Parathyroid adenoma (tissue), 2 donors: Measurements from ENCODE around the gene MRPS21.

Experiments
- H2AFZ ChIP-seq: fragments of 300-600 bp; sonication (generic); one replicate; pipeline ENCODE4 v1.7.0; 2017; ENCODE audit warnings: antibody characterized with exemption, mild to moderate bottlenecking
- H3K27ac ChIP-seq: fragments of 300-600 bp; sonication (generic); one replicate; pipeline ENCODE4 v1.7.0; 2017
- H3K27me3 ChIP-seq: fragments of 300-600 bp; sonication (generic); one replicate; pipeline ENCODE4 v1.7.0; 2017; ENCODE audit warnings: low read length; ENCODE audit not compliant: control insufficient read depth, insufficient read depth
- H3K36me3 ChIP-seq: fragments of 300-600 bp; sonication (generic); one replicate; pipeline ENCODE4 v1.7.0; 2017; ENCODE audit warnings: low read length; ENCODE audit not compliant: control insufficient read depth, insufficient read depth
- H3K4me1 ChIP-seq: fragments of 300-600 bp; sonication (generic); one replicate; pipeline ENCODE4 v1.7.0; 2017; ENCODE audit warnings: control low read depth
- H3K4me2 ChIP-seq: fragments of 300-600 bp; sonication (generic); one replicate; pipeline ENCODE4 v1.7.0; 2017; ENCODE audit warnings: low read length
- H3K4me3 ChIP-seq: fragments of 300-600 bp; sonication (generic); one replicate; pipeline ENCODE4 v1.7.0; 2017; ENCODE audit warnings: low read depth, low read length
- H3K79me2 ChIP-seq: fragments of 300-600 bp; sonication (generic); one replicate; pipeline ENCODE4 v1.7.0; 2017; ENCODE audit warnings: control low read depth
- H3K9ac ChIP-seq: fragments of 300-600 bp; sonication (generic); one replicate; pipeline ENCODE4 v1.7.0; 2017; ENCODE audit warnings: mild to moderate bottlenecking
- H3K9me3 ChIP-seq: fragments of 300-600 bp; sonication (generic); one replicate; pipeline ENCODE4 v1.7.0; 2017; ENCODE audit warnings: low read length; ENCODE audit not compliant: control insufficient read depth
- TF ChIP-seq, protein P1 (sequence below): fragments of 300-600 bp; sonication (generic); IDR thresholded peaks from one replicate; pipeline ENCODE4 v1.7.0; 2017; ENCODE audit warnings: antibody characterized with exemption, mild to moderate bottlenecking
- donor health status: primary hyperparathyroidism.

The MRPS21 gene

DNA sequence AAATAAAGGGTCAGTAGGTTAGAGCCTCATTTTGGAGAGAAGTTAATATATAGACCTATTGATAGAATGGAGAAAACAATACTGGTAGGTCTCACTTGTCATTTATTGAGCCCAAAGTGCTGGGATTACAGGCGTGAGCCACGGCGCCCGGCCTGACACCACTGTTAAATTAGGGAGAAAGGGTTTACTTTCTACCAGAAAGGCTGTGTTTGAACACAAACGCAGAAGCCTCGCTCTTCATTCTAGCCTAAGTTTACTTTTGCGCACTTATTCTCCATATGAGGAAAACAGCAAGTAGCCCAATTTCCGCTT lies 27.0 kb downstream of the MRPS21 start:
- peaks cover 5% of the 10 kb centered on the region for H3K79me2 ChIP-seq
- TF ChIP-seq, protein P1, sequence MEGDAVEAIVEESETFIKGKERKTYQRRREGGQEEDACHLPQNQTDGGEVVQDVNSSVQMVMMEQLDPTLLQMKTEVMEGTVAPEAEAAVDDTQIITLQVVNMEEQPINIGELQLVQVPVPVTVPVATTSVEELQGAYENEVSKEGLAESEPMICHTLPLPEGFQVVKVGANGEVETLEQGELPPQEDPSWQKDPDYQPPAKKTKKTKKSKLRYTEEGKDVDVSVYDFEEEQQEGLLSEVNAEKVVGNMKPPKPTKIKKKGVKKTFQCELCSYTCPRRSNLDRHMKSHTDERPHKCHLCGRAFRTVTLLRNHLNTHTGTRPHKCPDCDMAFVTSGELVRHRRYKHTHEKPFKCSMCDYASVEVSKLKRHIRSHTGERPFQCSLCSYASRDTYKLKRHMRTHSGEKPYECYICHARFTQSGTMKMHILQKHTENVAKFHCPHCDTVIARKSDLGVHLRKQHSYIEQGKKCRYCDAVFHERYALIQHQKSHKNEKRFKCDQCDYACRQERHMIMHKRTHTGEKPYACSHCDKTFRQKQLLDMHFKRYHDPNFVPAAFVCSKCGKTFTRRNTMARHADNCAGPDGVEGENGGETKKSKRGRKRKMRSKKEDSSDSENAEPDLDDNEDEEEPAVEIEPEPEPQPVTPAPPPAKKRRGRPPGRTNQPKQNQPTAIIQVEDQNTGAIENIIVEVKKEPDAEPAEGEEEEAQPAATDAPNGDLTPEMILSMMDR, result no peak
- H3K4me1 ChIP-seq, result no peaks in the 10 kb centered on the region
- peak overlapping the region; percentile 55 for H3K4me2 ChIP-seq
- no peak overlapping the region for H3K9ac ChIP-seq
- peak overlapping the region; percentile 81 for H3K27ac ChIP-seq
- peak overlapping the region; percentile 98 for H3K4me3 ChIP-seq
- no peaks in the 10 kb centered on the region for H3K9me3 ChIP-seq
- H3K36me3 ChIP-seq, result no peaks in the 10 kb centered on the region
- no peaks in the 10 kb centered on the region for H3K27me3 ChIP-seq
- H2AFZ ChIP-seq, result peak overlapping the region; percentile 91

DNA sequence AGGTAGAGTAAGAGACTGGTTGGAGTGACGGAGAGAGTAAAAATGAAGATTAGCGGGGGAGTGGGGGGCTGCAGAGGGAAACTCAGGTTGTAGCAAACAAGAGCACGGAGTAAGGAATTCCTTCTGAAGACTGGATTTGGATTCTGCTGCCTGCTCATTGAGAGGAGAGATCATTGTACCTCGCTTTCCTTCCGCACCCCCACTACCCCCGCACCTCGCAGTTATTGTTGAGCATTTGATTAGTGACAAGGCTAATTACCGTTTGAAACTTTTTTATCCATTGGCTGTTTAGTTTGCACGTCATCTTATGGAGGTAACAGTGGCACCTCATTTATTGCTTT lies 28.1 kb downstream of the MRPS21 start:
- Histone ChIP-seq H2AFZ (peak overlapping the region; percentile 91), H3K4me3 (peak overlapping the region; percentile 98)

DNA sequence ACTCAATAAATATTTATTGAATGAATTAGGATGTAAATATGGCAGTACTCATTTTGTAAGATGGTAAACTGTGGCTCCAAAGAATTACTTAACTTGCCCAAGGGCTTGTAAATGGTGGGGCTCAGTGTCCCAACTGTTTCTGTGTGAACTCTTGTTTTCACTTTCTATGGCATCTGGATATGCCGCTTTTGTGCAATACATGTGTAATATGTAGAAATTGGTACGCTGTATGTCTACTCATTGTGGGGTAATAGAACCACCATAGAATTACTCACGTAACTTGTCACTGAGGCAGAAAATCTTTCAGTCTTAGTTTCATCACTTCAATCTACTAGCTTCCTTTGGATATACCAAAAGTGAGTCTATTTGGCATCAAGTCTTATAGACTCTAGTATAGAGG lies 28.6 kb downstream of the MRPS21 start:
- Histone ChIP-seq H3K4me1 (no peaks in the 10 kb centered on the region), H3K4me2 (peak overlapping the region; percentile 88), H3K27ac (no peak overlapping the region), H3K79me2 (peaks cover 5% of the 10 kb centered on the region), H2AFZ (no peak overlapping the region), H3K27me3 (no peaks in the 10 kb centered on the region), H3K9ac (no peak overlapping the region), H3K9me3 (no peaks in the 10 kb centered on the region), H3K4me3 (peak overlapping the region; percentile 98), H3K36me3 (no peaks in the 10 kb centered on the region)
- TF ChIP-seq, protein P1, result no peak

More for the DNA sequence above, 28.1 kb downstream of the MRPS21 start:
- no peaks in the 10 kb centered on the region for H3K27me3 ChIP-seq
- H3K4me1 ChIP-seq, result no peaks in the 10 kb centered on the region
- H3K27ac ChIP-seq, result peak overlapping the region; percentile 81
- H3K9ac ChIP-seq, result no peak overlapping the region
- H3K36me3 ChIP-seq, result no peaks in the 10 kb centered on the region
- H3K4me2 ChIP-seq, result peak overlapping the region; percentile 88
- TF ChIP-seq, protein P1, result no peak
- H3K9me3 ChIP-seq, result no peaks in the 10 kb centered on the region
- peaks cover 5% of the 10 kb centered on the region for H3K79me2 ChIP-seq

DNA sequence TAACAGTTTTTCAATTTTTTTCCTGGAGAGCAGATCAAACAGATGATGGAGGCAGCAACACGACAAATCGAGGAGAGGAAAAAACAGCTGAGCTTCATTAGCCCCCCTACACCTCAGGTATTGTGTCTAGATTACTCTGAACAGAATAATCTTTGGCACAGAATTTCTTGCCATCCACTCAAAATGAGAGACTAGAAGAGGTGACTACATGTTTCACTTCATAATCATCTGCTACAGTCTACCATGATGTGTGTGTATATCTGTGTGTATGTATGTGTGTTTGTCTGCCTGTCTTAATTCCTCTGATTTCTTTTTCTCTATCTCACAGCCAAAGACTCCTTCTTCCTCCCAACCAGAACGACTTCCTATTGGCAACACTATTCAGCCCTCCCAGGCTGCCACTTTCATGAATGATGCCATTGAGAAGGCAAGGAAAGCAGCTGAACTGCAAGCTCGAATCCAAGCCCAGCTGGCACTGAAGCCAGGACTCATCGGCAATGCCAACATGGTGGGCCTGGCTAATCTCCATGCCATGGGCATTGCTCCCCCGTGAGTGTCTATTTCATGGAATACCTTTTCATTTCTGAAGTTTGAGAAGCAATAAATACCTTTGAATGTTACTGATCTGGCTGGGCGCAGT lies 39.1 kb downstream of the MRPS21 start:
- H3K4me1 ChIP-seq, result no peaks in the 10 kb centered on the region
- H3K9me3 ChIP-seq, result no peaks in the 10 kb centered on the region
- no peak overlapping the region for H2AFZ ChIP-seq
- TF ChIP-seq, protein P1, result no peak
- no peaks in the 10 kb centered on the region for H3K27me3 ChIP-seq
- H3K36me3 ChIP-seq, result no peaks in the 10 kb centered on the region
- no peak overlapping the region for H3K27ac ChIP-seq
- H3K4me2 ChIP-seq, result no peak overlapping the region
- no peak overlapping the region for H3K4me3 ChIP-seq
- H3K9ac ChIP-seq, result no peak overlapping the region
- no peaks in the 10 kb centered on the region for H3K79me2 ChIP-seq

DNA sequence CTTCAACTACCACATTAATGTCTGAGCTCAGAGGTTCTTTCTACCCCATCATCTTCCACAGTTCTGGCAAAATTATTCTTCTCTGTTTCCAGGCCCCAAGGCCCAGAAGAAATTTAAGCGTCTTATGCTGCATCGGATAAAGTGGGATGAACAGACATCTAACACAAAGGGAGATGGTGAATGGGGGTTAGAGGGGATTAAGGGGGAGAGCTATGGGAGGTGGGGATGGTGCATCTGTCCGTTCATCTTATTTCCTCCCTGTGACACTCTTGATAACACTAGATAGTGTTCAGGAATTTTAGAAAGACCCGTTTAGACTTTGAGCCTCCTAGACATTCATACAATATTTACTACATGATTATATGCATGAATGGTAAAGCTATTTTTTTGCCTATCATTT lies 52.7 kb downstream of the MRPS21 start:
- no peaks in the 10 kb centered on the region for H3K4me1 ChIP-seq
- H3K36me3 ChIP-seq, result no peaks in the 10 kb centered on the region
- no peak overlapping the region for H3K27ac ChIP-seq
- H3K4me3 ChIP-seq, result no peak overlapping the region
- H3K79me2 ChIP-seq, result no peaks in the 10 kb centered on the region
- no peaks in the 10 kb centered on the region for H3K27me3 ChIP-seq
- no peaks in the 10 kb centered on the region for H3K9me3 ChIP-seq
- H3K4me2 ChIP-seq, result no peak overlapping the region
- no peak overlapping the region for H3K9ac ChIP-seq
- TF ChIP-seq, protein P1, result no peak
- no peak overlapping the region for H2AFZ ChIP-seq
